ENCODE results near the gene PRDM2. TPM values are rescaled to one million over a fixed set of nuclear protein-coding genes. Genes with fewer than 3 reads are reported as not detected.
A peak's percentile ranks its signal among the peaks of the same experiment; 100 is the strongest.

Gene PRDM2
- total and polyA plus RNA-seq, 12 donors: 12.5 to 45.3 (median 30.2) TPM

DNA sequence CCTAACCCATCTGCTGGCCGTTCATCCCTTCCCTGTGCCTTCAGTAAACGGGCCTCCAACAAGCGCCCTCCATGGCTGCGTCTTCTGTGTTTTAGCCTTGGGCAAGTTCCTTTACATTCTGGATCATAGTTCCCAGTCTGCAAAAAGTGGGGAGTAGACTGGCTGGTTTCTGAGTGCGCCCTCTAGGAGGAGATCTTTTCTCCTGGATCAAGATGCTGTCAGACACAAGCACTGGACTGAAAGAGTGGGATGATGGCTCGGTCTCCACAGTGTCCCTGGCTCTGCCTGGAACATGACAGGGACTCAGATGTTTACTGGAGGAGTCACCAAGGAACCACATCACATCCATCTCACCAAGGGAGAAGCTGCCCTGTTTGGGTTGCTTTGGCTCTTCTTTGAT is 88.8 kb downstream of the PRDM2 start:
- no peak overlapping the region for H3K4me3 ChIP-seq
- WGBS, 4 donors: 96 to 97% (median 97%) methylated on average over 6 of the region's 6 CpGs

DNA sequence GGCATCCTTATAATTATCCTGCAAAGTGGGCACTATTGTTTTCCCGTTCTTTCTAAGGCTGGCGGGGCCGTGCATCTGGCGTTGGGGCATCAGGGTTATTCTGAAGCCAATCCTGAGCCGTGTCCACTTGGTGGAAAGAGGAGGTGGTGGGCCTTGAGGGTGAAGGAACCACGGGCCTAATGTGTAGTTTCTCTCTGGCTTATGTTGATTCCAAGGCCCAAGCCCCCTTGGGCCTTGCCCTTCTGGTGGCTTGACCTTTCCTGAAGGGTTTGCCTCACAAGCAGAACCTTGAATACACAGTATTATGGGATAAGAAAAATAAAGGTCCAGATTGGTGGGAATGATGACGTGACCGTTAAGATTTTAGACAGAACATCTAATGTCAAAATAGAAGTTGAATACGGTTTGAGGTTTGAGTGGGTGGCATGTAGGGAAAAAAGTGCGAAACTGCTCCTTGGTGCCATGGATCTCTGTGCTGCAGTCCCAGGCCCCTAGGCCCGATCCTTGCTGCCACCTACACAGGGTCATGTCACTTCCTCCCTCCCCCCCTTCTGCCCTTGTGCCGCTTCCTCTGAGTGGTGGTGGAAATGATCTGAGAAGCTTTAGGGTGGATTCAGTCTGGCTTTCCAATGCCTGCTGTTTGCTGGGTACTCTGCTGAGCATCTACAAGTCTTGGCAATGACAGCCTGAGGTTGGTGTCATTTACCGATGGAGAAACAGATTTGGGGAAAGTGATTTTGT is 90.5 kb downstream of the PRDM2 start:
- H3K4me3 ChIP-seq: no peak overlapping the region
- H3K4me1 ChIP-seq (replicated peaks in 1 of 2): peaks cover 1 to 2% of the 10 kb centered on the region in 2 donors
- TF ChIP-seq POLR2A (IDR thresholded peaks at IDR 0.05) (no peak), CTCF (IDR thresholded peaks at IDR 0.05) (no peak)
- DNase-seq: peak in 1 of 7 donors; percentile 41
- no peak overlapping the region for H3K27ac ChIP-seq
- H3K9me3 ChIP-seq (replicated peaks in 1 of 3): no peaks in the 10 kb centered on the region
- H3K36me3 ChIP-seq (replicated peaks in 1 of 2): no peaks in the 10 kb centered on the region
- intact Hi-C loops (cut with DNase I): no loop called here
- 88 to 96% (median 90%) methylated on average over 13 of the region's 13 CpGs for WGBS, 4 donors
- no peaks in the 10 kb centered on the region for H3K27me3 ChIP-seq

More for the DNA sequence above, 88.8 kb downstream of the PRDM2 start:
- Histone ChIP-seq H3K9me3 (replicated peaks in 1 of 3) (no peaks in the 10 kb centered on the region), H3K27me3 (no peaks in the 10 kb centered on the region), H3K36me3 (replicated peaks in 1 of 2) (no peaks in the 10 kb centered on the region), H3K4me1 (replicated peaks in 1 of 2) (peaks cover 18% of the 10 kb centered on the region in 2 donors), H3K27ac (no peak overlapping the region)
- intact Hi-C loops (cut with DNase I): no loop called here
- TF ChIP-seq POLR2A (IDR thresholded peaks at IDR 0.05) (no peak), CTCF (IDR thresholded peaks at IDR 0.05) (no peak)
- DNase-seq: peak in 1 of 7 donors; percentile 42

DNA sequence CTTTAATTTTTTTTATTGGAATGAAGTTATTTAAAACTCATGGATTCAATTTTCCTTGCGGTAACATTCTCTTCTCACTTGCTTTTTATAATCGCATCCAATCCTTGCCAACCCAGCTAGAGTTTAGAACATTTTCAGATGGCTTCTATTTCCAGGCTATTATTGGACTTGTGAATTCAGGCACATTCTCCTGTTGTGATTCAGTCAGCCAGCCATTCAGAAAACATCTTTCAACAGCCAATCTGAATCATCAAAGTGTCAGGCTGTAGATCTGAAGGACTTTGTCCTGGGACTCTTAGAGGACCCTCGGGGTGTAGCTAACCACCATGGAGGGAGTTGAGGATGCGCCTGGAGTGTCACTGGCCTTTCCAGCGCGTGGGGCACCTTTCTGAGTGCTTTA is 92.4 kb downstream of the PRDM2 start:
- no peaks in the 10 kb centered on the region for H3K9me3 ChIP-seq (replicated peaks in 1 of 3)
- no peaks in the 10 kb centered on the region for H3K36me3 ChIP-seq (replicated peaks in 1 of 2)
- H3K27me3 ChIP-seq: no peaks in the 10 kb centered on the region
- 94 to 97% (median 95%) methylated on average over 6 of the region's 6 CpGs for WGBS, 4 donors
- TF ChIP-seq CTCF (IDR thresholded peaks at IDR 0.05) (no peak), POLR2A (IDR thresholded peaks at IDR 0.05) (no peak)
- intact Hi-C loops (cut with DNase I): no loop called here
- no peak overlapping the region for H3K27ac ChIP-seq
- peak in 1 of 7 donors; percentile 34 for DNase-seq
- H3K4me1 ChIP-seq (replicated peaks in 1 of 2): no peaks in the 10 kb centered on the region
- no peak overlapping the region for H3K4me3 ChIP-seq

DNA sequence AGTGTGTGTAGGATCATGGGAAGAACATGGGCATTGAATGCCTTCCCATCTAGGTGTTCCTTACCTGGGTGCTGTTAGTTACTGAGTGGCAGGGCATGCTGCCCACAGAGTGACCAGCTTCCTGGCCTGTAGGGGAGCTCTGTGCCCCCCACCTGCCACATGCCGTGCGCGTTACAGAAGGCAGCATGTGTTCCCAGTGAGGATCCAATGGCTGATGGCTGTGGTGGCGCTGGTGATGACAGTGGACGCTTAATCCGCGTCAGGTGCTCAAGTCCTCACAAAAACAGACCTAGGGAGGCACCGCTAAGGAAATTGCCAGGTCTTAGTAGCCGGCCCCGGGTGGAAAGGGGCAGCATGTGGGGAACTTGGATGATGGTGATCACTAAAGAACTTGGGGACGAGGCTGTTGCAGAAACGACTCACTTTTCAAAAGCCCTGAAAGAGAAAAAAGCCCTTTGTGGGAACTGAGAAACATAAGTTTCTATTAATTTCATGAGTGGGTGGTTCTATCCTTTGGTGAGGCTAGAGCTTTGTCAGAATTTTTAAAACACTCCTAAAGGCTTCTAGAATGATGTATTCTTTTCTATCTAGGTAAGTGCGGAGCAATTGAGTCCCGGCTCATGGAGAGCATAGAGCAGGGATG is 93.2 kb downstream of the PRDM2 start:
- no peak for TF ChIP-seq CTCF (IDR thresholded peaks at IDR 0.05)
- no peak for TF ChIP-seq POLR2A (IDR thresholded peaks at IDR 0.05)
- no peak overlapping the region for H3K27ac ChIP-seq
- no peaks in the 10 kb centered on the region for H3K9me3 ChIP-seq (replicated peaks in 1 of 3)
- H3K4me1 ChIP-seq (replicated peaks in 1 of 2): no peaks in the 10 kb centered on the region
- H3K27me3 ChIP-seq: no peaks in the 10 kb centered on the region
- WGBS, 4 donors: 93 to 98% (median 94%) methylated on average over 14 of the region's 14 CpGs
- intact Hi-C loops (cut with DNase I): no loop called here
- H3K36me3 ChIP-seq (replicated peaks in 1 of 2): no peaks in the 10 kb centered on the region
- DNase-seq: peak in 1 of 7 donors; percentile 46
- H3K4me3 ChIP-seq: no peak overlapping the region
